HG02642 (cell line): ENCODE measurements around the gene RPUSD1.
"Not testable (repeated sequence)": the region's sequence is repeated elsewhere in the genome, so short reads cannot be mapped to it uniquely, and the experiment has no call there.

ENCODE experiments used
- ATAC-seq: cut with Tn5 transposase; IDR thresholded peaks from one replicate; pipeline ENCODE4 v1.9.1; 2021; ENCODE audit warnings: mild to moderate bottlenecking; ENCODE audit not compliant: unreplicated experiment, poor library complexity

Gene RPUSD1

DNA sequence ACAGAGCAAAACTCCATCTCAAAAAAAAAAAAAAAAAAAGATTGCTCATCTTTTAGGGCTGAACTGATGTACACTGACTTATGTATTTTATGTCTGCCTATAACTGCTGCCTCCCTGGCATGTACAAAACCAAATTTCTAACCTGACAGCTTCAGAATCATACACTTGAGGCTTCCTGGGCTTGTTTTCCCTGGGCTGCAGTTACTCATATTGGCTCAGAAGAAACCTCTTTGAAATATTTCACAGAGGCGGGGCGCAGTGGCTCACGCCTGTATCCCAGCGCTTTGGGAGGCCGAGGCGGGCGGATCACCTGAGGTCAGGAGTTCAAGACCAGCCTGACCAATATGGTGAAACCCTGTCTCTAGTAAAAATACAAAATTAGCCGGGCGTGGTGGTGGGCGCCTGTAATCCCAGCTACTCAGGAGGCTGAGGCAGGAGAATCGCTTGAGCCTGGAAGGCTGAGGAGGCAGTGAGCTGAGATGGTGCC is 34.0 kb downstream of the RPUSD1 start:
- not testable (repeated sequence) for ATAC-seq

GRCh38 chr16:752007-752312 is 36.2 kb downstream of the RPUSD1 start:
- ATAC-seq, result no peak

DNA sequence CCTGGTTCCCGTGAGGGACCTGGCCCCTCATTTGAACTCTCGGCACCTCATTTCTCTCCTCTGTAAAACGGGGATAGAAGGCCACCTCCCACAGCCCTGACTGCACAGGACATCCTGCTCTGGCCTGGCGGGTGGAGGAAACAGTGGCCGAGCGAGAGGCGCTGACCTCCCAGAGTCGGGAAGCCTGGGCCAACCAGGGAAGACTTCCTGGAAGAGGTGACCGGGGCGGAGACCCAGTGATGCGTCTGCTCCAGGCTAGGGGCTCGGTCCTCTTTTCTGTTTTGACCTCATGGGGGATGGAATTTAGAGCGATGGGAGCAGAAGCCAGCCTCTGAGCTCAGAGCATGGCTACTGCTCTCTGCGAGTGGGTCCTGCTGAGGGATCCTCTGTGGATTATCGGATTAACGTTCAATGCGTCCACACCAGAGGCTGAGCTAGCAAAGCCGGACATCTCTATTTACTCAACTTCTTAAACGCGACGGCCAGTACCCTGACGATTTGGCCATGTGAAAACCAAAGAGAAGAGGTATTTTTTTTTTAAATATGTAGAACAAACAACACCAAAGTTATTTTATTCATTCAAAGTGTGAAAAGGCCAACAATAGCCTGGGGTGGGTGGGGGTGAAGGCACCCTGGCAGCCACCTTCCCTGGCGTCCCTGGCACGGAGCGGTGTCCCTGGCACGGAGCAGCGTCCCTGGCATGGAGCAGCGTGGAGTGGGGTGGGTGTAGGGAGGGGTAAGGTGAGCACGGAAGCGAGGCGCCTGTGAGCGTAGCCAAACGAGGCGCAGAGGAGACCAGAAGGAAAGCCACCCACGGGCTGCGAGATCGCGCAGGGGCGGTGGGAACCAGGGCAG is 36.8 kb downstream of the RPUSD1 start:
- ATAC-seq, result no peak

DNA sequence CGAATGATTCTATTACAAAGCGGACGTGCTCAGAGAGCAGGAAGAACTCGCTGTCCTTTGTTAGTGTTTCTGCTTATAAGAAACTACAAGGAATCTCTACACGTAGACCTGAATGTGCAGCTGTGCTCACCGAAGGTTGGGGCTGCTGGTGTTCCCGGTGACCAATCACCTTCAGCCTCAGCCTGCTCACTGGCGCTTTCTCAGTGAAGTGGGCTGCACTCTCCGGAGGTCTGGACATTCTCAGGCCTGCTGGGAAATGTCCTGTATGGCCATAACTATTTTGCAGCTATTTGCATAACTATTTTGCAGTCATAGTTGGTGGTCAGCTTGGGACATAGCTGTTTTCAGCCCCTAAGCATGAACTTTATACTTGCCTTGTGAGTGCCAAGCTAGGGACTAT is 37.7 kb downstream of the RPUSD1 start:
- ATAC-seq, result no peak

- no peak for ATAC-seq
Measured at GRCh38 chr16:749010-749409, 39.2 kb downstream of the RPUSD1 start.

- no peak for ATAC-seq
Measured at GRCh38 chr16:747978-748746, 40.0 kb downstream of the RPUSD1 start.

- no peak for ATAC-seq
Measured at GRCh38 chr16:746637-747036, 41.5 kb downstream of the RPUSD1 start.

DNA sequence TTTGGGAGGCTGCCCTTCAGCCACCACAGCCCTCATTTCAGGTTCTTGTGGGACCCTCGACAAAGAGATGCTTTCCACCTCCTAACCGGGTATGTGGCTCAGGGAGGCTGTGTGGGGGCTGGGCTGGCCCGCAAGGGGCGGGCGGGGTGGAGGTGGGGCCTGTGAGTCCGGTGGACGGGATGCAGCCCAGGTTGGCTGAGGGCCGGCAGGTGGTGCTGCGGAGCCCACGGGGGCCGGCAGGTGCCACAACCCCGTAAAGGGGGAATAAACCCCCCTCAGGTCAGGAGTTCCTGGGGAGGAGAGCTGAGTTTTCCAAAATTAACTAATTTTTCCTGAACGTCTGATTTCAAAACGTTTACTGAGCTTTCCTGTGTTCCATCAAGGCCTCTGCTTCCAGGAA is 42.4 kb downstream of the RPUSD1 start:
- ATAC-seq, result no peak

GRCh38 chr16:743794-744500 is 44.2 kb downstream of the RPUSD1 start:
- no peak for ATAC-seq

DNA sequence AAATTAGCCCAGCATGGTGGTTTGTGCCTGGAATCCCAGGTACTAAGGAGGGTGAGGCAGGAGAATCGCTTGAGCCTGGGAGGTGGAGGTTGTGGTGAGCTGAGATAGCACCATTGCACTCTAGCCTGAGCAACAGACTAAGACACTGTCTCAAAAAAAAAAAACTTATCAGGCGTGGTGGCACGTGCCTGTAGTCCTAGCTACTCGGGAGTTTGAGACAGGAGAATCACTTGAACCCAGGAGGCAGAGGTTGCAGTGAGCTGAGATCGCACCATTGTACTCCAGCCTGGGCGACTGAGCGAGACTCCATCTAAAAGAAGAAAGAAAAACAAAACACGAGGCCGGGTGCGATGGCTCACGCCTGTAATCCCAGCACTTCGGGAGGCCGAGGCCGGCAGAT is 45.3 kb downstream of the RPUSD1 start:
- ATAC-seq, result not testable (repeated sequence)

DNA sequence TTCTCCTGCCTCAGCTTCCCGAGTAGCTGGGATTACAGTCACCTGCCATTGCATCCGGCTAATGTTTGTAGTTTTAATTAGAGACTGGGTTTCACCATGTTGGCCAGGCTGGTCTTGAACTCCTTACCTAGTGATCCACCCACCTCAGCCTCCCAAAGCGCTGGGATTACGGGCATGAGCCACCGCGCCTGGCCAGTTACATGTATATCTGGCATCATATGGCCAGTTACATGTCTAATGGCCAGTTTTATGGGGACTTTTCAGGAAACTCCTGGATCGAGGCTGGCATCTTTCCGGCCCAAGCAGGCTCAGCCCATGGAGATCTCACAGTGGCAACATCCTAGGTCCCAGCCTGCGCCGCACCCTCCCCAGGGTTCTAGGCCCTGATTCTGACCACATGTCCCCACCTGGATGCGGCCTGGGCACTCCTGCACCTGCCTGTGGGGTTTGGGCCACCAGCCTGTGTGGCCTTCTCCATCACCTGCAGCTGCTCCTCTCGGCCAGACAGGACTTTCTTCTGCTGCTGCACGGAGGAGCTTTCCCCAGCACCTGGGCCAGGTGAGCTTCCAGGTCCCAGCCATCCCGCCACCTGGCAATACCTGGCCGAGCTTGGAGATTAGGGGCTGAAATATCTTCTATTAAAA is 46.1 kb downstream of the RPUSD1 start:
- ATAC-seq, result no peak

- peak; percentile 82 for ATAC-seq
Measured at GRCh38 chr16:740764-741505, 47.2 kb downstream of the RPUSD1 start, which contains the start of gene CIAO3. CIAO3 (minus strand) TSS chr16:740997; CDS start chr16:740985, 12 bp downstream.

DNA sequence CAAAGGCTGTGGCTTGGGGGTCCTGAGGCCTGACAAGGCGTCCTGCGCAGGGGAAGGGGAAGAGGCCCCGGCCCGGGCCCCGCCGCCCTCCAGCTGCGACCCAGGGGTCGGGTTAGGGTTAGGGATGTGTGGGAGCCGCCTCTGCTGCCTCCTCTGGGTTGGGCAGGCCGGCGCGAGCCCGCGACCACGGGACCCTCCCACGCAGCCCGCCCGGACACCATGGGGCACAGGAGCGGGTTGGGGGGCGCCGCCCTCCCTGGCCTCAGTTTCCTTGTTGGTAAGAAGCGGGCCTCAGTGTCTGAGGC is 47.8 kb downstream of the RPUSD1 start:
- peak; percentile 12 for ATAC-seq

DNA sequence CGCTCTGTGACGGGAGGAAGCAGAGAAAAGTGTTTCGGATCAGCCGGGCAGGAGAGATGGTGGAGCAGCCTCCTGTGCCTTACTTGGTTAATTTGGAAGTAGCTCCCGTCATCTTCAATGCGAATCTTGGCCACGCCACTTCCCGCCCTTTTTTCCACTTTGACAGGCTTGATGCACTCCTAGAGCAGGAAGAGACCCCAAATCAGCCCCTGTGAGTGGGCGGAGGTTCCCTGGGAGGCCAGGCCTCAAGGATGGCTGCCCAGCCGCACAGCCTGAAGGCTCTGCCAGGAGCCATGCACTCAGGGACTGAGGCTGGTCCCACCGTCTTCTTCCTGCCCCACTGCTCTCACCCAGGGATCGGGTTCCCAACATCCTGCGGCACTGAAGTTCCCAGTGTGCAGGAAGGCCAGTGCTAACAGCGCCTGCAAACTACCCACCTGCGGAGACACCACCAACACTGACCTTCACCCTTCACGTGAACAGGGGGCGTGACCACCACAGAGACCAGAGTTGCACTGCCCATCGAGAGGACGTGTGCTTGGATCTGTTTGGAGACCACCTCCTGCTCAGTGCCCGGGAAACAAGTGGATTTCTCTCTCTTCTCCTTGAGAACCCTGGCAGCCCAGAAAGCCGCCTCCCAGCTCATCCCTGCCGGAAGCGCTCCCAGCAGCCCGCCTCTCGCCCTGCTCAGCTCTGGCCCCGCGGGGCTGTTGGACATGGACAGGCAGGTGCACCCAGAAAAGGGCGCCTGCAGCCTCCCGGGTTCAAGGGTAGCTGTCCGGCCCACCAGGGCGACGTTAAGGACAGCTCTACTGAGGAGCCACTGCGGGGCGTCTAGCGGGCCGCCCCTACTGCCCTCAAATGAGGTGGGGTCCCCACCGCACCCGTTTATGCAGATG is 48.4 kb downstream of the RPUSD1 start:
- no peak for ATAC-seq

GRCh38 chr16:736936-737481 is 51.2 kb downstream of the RPUSD1 start:
- no peak for ATAC-seq

- ATAC-seq, result no peak
Measured at GRCh38 chr16:735982-736453, 52.2 kb downstream of the RPUSD1 start.

GRCh38 chr16:734981-735881 is 53.0 kb downstream of the RPUSD1 start:
- ATAC-seq, result no peak
